WTC11 (cell line): ENCODE measurements around the gene DNAAF2. TPM values are rescaled to one million over a fixed set of nuclear protein-coding genes. Genes with fewer than 3 reads are reported as not detected.

Experiments used
- ATF1 ChIP-seq: sonication (generic); formaldehyde crosslinking; IDR thresholded peaks from 2 replicates; pipeline ENCODE4 v1.8.1; 2023; ENCODE audit warnings: mild to moderate bottlenecking, moderate library complexity, missing genetic modification reagents
- ATF2 ChIP-seq: sonication (generic); formaldehyde crosslinking; IDR thresholded peaks from 2 replicates; pipeline ENCODE4 v1.8.1; 2022; ENCODE audit warnings: low read depth, missing genetic modification reagents, borderline replicate concordance
- CREM ChIP-seq: sonication (generic); formaldehyde crosslinking; IDR thresholded peaks from 2 replicates; pipeline ENCODE4 v1.8.1; 2022; ENCODE audit warnings: mild to moderate bottlenecking, missing genetic modification reagents, moderate library complexity
- E2F4 ChIP-seq: sonication (generic); formaldehyde crosslinking; IDR thresholded peaks from 2 replicates; pipeline ENCODE4 v1.8.1; 2022; ENCODE audit warnings: low read depth, mild to moderate bottlenecking, moderate library complexity, missing genetic modification reagents, borderline replicate concordance
- E2F5 ChIP-seq: sonication (generic); formaldehyde crosslinking; IDR thresholded peaks from 2 replicates; pipeline ENCODE4 v1.8.1; 2022; ENCODE audit warnings: mild to moderate bottlenecking, moderate library complexity, missing genetic modification reagents
- ELF4 ChIP-seq: sonication (generic); formaldehyde crosslinking; IDR thresholded peaks from 2 replicates; pipeline ENCODE4 v1.8.1; 2022; ENCODE audit warnings: low read depth, mild to moderate bottlenecking, moderate library complexity, missing genetic modification reagents
- GABPB1 ChIP-seq: sonication (generic); formaldehyde crosslinking; IDR thresholded peaks from 2 replicates; pipeline ENCODE4 v1.8.1; 2023; ENCODE audit warnings: mild to moderate bottlenecking, missing genetic modification reagents
- HMGA2 ChIP-seq: fragments of 250-450 bp; sonication (Bioruptor Pico); IDR thresholded peaks from 2 replicates; pipeline ENCODE4 v1.4.0; 2021; ENCODE audit warnings: mild to moderate bottlenecking, moderate library complexity
- IRF1 ChIP-seq: sonication (generic); formaldehyde crosslinking; IDR thresholded peaks from 2 replicates; pipeline ENCODE4 v1.8.0; 2023; ENCODE audit warnings: missing genetic modification reagents
- IRF2 ChIP-seq: sonication (generic); formaldehyde crosslinking; IDR thresholded peaks from 2 replicates; pipeline ENCODE4 v1.8.0; 2022; ENCODE audit warnings: low read depth, missing genetic modification reagents, borderline replicate concordance
- MXD4 ChIP-seq: fragments of 250-450 bp; sonication (Bioruptor Pico); IDR thresholded peaks from 2 replicates; pipeline ENCODE4 v1.8.0; 2021; ENCODE audit warnings: mild to moderate bottlenecking, moderate library complexity, borderline replicate concordance
- NFE2L1 ChIP-seq: sonication (generic); formaldehyde crosslinking; IDR thresholded peaks from 2 replicates; pipeline ENCODE4 v1.8.1; 2023; ENCODE audit warnings: missing genetic modification reagents
- PREB ChIP-seq: sonication (generic); formaldehyde crosslinking; IDR thresholded peaks from 2 replicates; pipeline ENCODE4 v1.8.1; 2022; ENCODE audit warnings: mild to moderate bottlenecking, missing genetic modification reagents, moderate library complexity, borderline replicate concordance
- RELA ChIP-seq: sonication (generic); formaldehyde crosslinking; IDR thresholded peaks from 2 replicates; pipeline ENCODE4 v1.8.1; 2022; ENCODE audit warnings: missing genetic modification reagents, mild to moderate bottlenecking, borderline replicate concordance
- SP1 ChIP-seq: sonication (generic); formaldehyde crosslinking; conservative IDR thresholded peaks from 2 replicates; pipeline ENCODE4 v1.8.1; 2022; ENCODE audit warnings: missing genetic modification reagents
- STAT6 ChIP-seq: sonication (generic); formaldehyde crosslinking; conservative IDR thresholded peaks from 2 replicates; pipeline ENCODE4 v1.8.1; 2023; ENCODE audit warnings: mild to moderate bottlenecking, low read depth, missing genetic modification reagents, moderate library complexity
- USF1 ChIP-seq: sonication (generic); formaldehyde crosslinking; IDR thresholded peaks from 2 replicates; pipeline ENCODE4 v1.8.0; 2022; ENCODE audit warnings: mild to moderate bottlenecking, missing genetic modification reagents
- ZBTB43 ChIP-seq: sonication (generic); formaldehyde crosslinking; IDR thresholded peaks from 2 replicates; pipeline ENCODE4 v1.8.1; 2023; ENCODE audit warnings: mild to moderate bottlenecking, missing genetic modification reagents
- ZMAT4 ChIP-seq: fragments of 250-450 bp; sonication (Bioruptor Pico); IDR thresholded peaks from 2 replicates; pipeline ENCODE4 v1.9.0; 2021; ENCODE audit warnings: mild to moderate bottlenecking
- ZNF138 ChIP-seq: sonication (generic); formaldehyde crosslinking; conservative IDR thresholded peaks from 2 replicates; pipeline ENCODE4 v1.8.1; 2022; ENCODE audit warnings: mild to moderate bottlenecking, moderate library complexity, missing genetic modification reagents
- ZNF263 ChIP-seq: sonication (generic); formaldehyde crosslinking; IDR thresholded peaks from 2 replicates; pipeline ENCODE4 v1.8.1; 2022; ENCODE audit warnings: low read depth, mild to moderate bottlenecking, moderate library complexity, missing genetic modification reagents
- ZNF416 ChIP-seq: fragments of 250-450 bp; sonication (Bioruptor Pico); IDR thresholded peaks from 2 replicates; pipeline ENCODE4 v1.9.0; 2021; ENCODE audit warnings: mild to moderate bottlenecking, inconsistent platforms
- ZNF423 ChIP-seq: fragments of 250-450 bp; sonication (Bioruptor Pico); IDR thresholded peaks from 2 replicates; pipeline ENCODE4 v2.1.2; 2022; ENCODE audit warnings: mild to moderate bottlenecking, moderate library complexity
- ZNF671 ChIP-seq: fragments of 250-450 bp; sonication (Bioruptor Pico); IDR thresholded peaks from 2 replicates; pipeline ENCODE4 v1.8.0; 2021; ENCODE audit warnings: mild to moderate bottlenecking
- ZSCAN18 ChIP-seq: fragments of 250-450 bp; sonication (Bioruptor Pico); IDR thresholded peaks from 2 replicates; pipeline ENCODE4 v2.1.2; 2022; ENCODE audit warnings: mild to moderate bottlenecking, moderate library complexity
- total RNA-seq: library from RNA; stranded (reverse); gene quantifications from 3 replicates; pipeline ENCODE4 v1.2.3, GENCODE V29; 2021

Gene DNAAF2
- total RNA-seq, 1 experiment from 2014 or later: 19.9 TPM

- TF ChIP-seq HMGA2 (CRISPR knock-in tag) (no peak), MXD4 (CRISPR knock-in tag) (no peak), ELF4 (CRISPR knock-in tag) (no peak), E2F4 (peak; percentile 72; the same call in 1 of the 2 replicates), IRF2 (CRISPR knock-in tag) (peak; percentile 60; the same call in 1 of the 2 replicates), ZBTB43 (CRISPR knock-in tag) (peak; percentile 81; the same call in 1 of the 2 replicates), PREB (0 out of 2 replicates have a peak, but pooled peaks have one; percentile 40), GABPB1 (CRISPR knock-in tag) (peak; percentile 13; the same call in 1 of the 2 replicates), ZNF416 (0 out of 2 replicates have a peak, but pooled peaks have one; percentile 45), ZNF671 (no peak), CREM (CRISPR knock-in tag) (peak; percentile 81; the same call in 1 of the 2 replicates), ATF2 (CRISPR knock-in tag) (no peak), ZNF138 (CRISPR knock-in tag) (no peak), RELA (CRISPR knock-in tag) (no peak), SP1 (CRISPR knock-in tag) (peak; percentile 90), USF1 (peak; percentile 42; the same call in 1 of the 2 replicates), NFE2L1 (CRISPR knock-in tag) (peak; percentile 14; the same call in 1 of the 2 replicates), ZNF263 (CRISPR knock-in tag) (peak; percentile 6; the same call in 1 of the 2 replicates), STAT6 (CRISPR knock-in tag) (no peak), IRF1 (CRISPR knock-in tag) (no peak; the same call in 1 of the 2 replicates), ZNF423 (CRISPR knock-in tag) (no peak), ZSCAN18 (no peak), E2F5 (CRISPR knock-in tag) (no peak; the same call in none of the 2 replicates), ZMAT4 (CRISPR knock-in tag) (no peak), ATF1 (no peak)
Measured at GRCh38 chr14:49633640-49634546, 1.2 kb downstream of the DNAAF2 start (continued).
